OCI-LY1 (cell line): ENCODE data around the gene ALMS1.
"Not testable (repeated sequence)": the region's sequence is repeated elsewhere in the genome, so short reads cannot be mapped to it uniquely, and the experiment has no call there.

ENCODE experiments used
- EZH2 ChIP-seq: fragments of 200-600 bp; sonication (generic), shearing (Covaris generic); IDR thresholded peaks from 2 replicates; pipeline ENCODE4 v1.8.0; 2017; ENCODE audit warnings: borderline replicate concordance, mixed run types, mild to moderate bottlenecking, antibody characterized with exemption, low read length, moderate library complexity, mixed read lengths
- TF ChIP-seq, protein P1 (sequence below): fragments of 200-600 bp; sonication (generic), shearing (Covaris generic); IDR thresholded peaks from 2 replicates; pipeline ENCODE4 v1.5.1; 2017; ENCODE audit warnings: mild to moderate bottlenecking, antibody characterized with exemption, low read length, moderate library complexity, mixed read lengths

DNA sequence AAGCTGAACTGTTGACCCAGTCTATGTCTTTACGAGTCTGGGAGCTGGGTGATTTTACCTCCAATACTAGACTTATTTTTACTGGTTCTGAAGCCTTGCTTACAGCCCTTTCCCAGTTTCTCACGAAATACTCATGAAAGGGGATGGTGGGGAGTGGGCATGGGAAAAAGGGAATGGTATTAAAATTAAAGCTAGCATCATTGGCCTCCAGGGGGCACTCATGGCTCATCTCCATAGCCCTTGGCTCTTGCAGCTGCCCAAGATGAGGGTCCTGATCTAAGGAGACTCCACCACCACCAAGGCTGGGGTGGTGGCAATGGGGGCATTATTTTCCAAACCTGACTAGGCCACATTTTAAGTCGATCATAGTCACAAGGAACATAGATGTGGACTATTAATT, 234.3 kb downstream of the ALMS1 start:
- TF ChIP-seq, protein P1, sequence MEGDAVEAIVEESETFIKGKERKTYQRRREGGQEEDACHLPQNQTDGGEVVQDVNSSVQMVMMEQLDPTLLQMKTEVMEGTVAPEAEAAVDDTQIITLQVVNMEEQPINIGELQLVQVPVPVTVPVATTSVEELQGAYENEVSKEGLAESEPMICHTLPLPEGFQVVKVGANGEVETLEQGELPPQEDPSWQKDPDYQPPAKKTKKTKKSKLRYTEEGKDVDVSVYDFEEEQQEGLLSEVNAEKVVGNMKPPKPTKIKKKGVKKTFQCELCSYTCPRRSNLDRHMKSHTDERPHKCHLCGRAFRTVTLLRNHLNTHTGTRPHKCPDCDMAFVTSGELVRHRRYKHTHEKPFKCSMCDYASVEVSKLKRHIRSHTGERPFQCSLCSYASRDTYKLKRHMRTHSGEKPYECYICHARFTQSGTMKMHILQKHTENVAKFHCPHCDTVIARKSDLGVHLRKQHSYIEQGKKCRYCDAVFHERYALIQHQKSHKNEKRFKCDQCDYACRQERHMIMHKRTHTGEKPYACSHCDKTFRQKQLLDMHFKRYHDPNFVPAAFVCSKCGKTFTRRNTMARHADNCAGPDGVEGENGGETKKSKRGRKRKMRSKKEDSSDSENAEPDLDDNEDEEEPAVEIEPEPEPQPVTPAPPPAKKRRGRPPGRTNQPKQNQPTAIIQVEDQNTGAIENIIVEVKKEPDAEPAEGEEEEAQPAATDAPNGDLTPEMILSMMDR, result peak; percentile 55
- not testable (repeated sequence) for TF ChIP-seq EZH2
